CD4-positive, alpha-beta T cell treated with Interferon gamma for 1 hour (primary cell): ENCODE data around the gene MGAT1.
"Not testable (repeated sequence)": the region's sequence is repeated elsewhere in the genome, so short reads cannot be mapped to it uniquely, and the experiment has no call there.

ENCODE experiments used
- DNase-seq: peaks from one replicate; pipeline ENCODE4 v3.0.0-alpha.2; 2020

MGAT1 gene

GRCh38 chr5:180802325-180803180 is at the start of gene MGAT1:
MGAT1 (minus strand) TSS chr5:180802806; CDS start chr5:180792971, 9,835 bp downstream.
- peak; percentile 62 for DNase-seq

DNA sequence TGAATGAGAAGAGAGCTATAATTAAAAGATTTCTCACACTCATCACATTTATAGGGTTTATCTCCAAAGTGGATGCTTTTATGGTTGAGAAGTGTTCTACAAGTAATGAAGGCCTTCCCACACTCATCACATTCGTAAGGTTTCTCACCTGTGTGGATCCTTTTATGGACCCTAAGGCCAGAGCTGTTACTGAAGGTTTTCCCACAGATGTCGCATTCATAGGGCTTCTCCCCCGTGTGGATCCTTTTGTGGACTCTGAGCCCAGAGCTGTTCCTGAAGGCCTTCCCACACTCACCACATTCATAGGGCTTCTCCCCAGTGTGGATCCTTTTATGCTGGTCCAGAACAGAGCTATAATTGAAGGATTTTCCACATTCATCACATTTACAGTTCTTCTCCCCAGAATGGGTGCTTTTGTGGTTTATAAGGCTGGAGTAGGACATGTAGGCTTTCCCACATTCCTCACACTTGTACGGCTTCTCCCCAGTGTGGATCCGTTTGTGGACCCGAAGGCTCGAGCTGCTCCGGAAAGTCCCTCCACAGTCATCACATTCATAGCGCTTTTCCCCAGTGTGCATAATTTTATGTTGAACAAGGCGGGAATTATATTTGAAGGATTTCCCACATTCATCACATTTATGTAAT is 48.0 kb upstream of the MGAT1 start:
- no peak for DNase-seq

- no peak for DNase-seq
These were observed 47.2 kb upstream of the MGAT1 start for GRCh38 chr5:180849827-180850226.

DNA sequence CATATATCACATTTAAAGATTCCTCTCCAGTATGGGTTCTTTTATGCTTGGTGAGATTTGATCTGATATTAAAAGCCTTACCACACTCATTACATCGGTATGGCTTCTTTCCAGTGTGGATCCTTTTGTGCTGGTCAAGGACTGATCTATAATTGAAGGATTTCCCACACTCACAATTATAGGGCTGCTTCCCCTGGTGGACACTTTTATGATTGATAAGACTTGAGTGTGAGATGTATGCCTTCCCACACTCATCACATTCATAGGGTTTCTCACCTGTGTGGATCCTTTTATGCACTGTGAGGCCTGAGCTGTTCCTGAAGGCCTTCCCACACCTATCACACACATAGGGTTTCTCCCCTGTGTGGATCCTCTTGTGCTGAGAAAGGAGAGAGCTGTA is 46.3 kb upstream of the MGAT1 start:
- no peak for DNase-seq

DNA sequence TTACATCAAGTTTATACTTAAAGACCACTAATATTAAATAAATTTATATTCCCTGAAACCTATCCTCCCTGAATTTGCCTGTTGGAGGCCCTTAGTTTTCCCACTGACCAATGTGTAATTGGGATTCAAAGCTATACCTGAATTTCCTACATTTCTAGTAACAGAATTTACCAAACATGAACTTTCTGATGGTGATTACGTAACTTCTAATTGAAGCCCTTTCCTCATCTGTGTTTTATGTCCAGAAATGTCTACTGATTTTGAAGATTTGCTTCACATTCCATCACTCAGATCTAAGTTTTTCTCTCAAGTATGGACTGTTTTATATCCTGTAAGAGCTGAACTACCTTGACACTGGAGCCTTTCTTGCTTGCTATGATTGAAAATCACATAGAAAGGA is 45.7 kb upstream of the MGAT1 start:
- DNase-seq, result no peak

- no peak for DNase-seq
These were observed 44.4 kb upstream of the MGAT1 start for GRCh38 chr5:180847026-180847425.

- no peak for DNase-seq
These were observed 42.3 kb upstream of the MGAT1 start for GRCh38 chr5:180844858-180845257.

DNA sequence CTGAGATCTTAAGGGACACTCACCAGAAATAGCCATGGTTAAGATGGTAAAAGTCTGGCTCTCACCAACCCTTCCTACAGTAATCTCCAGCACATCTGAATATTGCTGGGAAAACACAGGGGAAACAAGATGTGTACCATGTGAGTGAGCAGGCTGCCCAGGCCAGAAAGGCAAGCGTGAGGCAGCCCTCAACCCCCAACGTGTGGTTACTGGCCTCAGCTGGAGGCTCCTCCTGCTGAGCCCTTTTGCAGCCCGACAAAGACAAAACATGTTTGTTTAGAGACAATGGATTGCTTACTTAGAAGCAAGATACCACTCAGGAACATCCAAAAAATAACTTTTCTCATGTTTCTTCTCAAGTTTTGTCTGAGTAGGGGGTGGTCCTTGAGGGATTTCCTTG is 41.8 kb upstream of the MGAT1 start:
- no peak for DNase-seq

GRCh38 chr5:180839935-180840334 is 37.3 kb upstream of the MGAT1 start:
- no peak for DNase-seq

GRCh38 chr5:180839227-180839626 is 36.6 kb upstream of the MGAT1 start:
- no peak for DNase-seq

GRCh38 chr5:180837478-180837877 is 34.9 kb upstream of the MGAT1 start:
- no peak for DNase-seq

DNA sequence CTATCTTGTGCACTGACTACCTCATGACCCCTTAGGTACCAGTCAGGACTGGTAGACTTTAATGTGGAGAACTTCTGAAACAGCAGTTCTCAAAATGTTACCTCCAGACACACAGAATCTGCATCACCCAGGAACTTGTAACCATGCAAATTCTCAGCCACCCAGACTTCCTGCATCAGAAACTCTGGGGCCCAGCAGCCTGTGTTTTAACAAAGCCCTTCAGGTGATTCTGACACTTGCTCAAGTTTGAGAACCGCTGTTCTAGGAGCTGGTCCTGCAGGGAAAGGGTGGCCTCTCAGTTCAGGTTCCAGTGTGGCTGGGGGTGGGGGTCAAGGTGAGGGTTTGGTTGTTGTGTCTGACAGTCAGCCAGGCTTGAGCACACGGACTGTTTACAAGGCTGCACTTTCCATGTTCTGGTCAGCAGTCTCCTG is 30.0 kb upstream of the MGAT1 start:
- DNase-seq, result peak; percentile 38

- peak; percentile 76 for DNase-seq
These were observed 28.8 kb upstream of the MGAT1 start for GRCh38 chr5:180831139-180832093.

DNA sequence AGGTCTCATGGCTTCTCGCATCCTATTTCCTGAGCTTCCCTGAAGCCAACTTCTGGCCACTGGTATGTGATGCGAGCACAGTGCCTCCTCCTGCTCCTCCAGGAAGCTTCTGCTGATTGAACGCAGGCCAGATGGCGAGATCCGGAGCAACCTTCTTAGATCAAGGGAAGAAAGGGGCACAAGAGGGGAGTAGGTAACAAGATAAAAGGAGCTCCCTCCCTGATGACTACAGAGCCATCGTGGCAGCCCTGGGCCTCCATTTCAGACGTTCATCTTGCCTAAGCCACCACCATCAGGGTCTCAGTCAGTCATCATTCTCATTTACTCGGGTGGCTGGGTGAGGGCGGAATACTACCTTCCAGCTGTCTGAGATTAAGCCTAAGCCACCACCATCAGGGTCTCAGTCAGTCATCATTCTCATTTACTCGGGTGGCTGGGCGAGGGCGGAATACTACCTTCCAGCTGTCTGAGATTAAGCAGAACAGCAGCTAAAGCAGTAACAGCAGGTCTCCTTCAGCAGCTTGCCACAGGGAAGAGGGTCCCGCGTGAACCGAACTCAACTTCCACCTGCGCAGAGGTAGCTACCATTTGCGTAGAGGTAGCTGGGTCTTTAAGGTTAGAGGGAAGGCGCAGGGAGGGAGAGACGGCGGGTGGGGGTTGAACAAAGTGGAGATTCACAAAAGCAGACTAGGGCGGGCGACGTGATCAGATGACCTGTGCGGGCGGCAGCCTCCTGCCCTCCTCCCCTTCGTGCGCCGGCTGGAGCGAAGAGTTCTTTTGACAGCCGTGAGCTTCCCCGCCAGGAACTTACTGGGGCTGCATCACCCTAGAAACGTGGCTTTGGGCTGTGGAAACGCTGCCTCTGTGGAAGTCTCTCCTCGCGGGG is 27.9 kb upstream of the MGAT1 start:
- DNase-seq, result peak; percentile 77

- no peak for DNase-seq
These were observed 27.1 kb upstream of the MGAT1 start for GRCh38 chr5:180829726-180830125.

DNA sequence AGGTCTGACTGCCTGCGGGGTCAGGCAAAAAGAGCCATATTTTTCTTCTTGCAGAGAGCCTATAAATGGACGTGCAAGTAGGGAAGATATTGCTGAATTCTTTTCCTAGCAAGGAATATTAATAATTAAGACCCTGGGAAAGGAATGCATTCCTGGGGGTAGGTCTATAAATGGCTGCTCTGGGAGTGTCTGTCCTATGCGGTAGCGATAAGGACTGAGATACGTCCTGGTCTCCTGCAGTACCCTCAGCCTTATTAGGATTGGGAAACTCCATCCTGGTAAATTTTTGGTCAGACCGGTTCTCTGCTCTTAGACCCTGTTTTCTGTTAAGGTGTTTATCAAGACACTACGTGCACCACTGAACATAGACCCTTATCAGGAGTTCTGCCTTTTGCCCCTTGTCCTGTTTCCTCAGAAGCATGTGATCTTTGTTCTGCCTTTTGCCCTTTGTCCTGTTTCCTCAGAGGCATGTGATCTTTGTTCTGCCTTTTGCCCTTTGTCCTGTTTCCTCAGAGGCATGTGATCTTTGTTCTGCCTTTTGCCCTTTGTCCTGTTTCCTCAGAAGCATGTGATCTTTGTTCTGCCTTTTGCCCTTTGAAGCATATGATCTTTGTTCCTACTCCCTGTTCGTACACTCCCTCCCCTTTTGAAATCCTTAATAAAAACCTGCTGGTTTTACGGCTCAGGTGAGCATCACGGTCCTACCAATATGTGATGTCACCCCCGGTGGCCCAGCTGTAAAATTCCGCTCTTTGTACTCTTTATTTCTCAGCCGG is 26.3 kb upstream of the MGAT1 start:
- DNase-seq, result peak; percentile 28

- DNase-seq, result not testable (repeated sequence)
These were observed 24.8 kb upstream of the MGAT1 start for GRCh38 chr5:180827374-180827773.

- no peak for DNase-seq
These were observed 23.3 kb upstream of the MGAT1 start for GRCh38 chr5:180825768-180826525.

GRCh38 chr5:180824630-180825476 is 22.2 kb upstream of the MGAT1 start:
- no peak for DNase-seq
